Sigmoid colon (tissue), 7 donors: ENCODE results near the gene MAML1. TPM values are rescaled to one million over a fixed set of nuclear protein-coding genes. Genes with fewer than 3 reads are reported as not detected.

ENCODE experiments used
- DNase-seq: peaks from one replicate; pipeline ENCODE4 v3.0.0-alpha.2; 2019
- H3K27ac ChIP-seq, 4 donors: fragments of 200-600 bp; sonication (generic); one replicate each; pipeline ENCODE4 v1.5.1; 2016 to 2019; ENCODE audit warnings: mild to moderate bottlenecking in 1 of 4
- H3K27me3 ChIP-seq, 3 donors: fragments of 200-600 bp; sonication (generic); one replicate each; pipeline ENCODE4 v1.5.1; 2019; ENCODE audit warnings: mild to moderate bottlenecking in 1 of 3
- H3K36me3 ChIP-seq, 4 donors: fragments of 200-600 bp; sonication (generic); one replicate each; pipeline ENCODE4 v1.5.1; 2016 to 2019
- H3K4me1 ChIP-seq, 4 donors: fragments of 200-600 bp; sonication (generic); one replicate each; pipeline ENCODE4 v1.5.1; 2017 to 2019
- H3K4me3 ChIP-seq, 4 donors: fragments of 200-600 bp; sonication (generic); one replicate each; pipeline ENCODE4 v1.5.1; 2017 to 2019; ENCODE audit warnings: mild to moderate bottlenecking in 2 of 4, moderate library complexity in 1 of 4
- H3K9me3 ChIP-seq, 4 donors: fragments of 200-600 bp in 3 of 4; sonication (generic) in 3 of 4; one replicate each; pipeline versions ENCODE4 v1.5.1 to v1.6.1; 2013 to 2019
- CTCF ChIP-seq, 4 experiments: fragments of 450-650 bp in 3 of 4; fragments of 200-600 bp in 1 of 4; IDR thresholded peaks; one replicate each; pipeline ENCODE4 v1.5.1; 2016 to 2019; ENCODE audit warnings: antibody characterized with exemption in 4 of 4, mild to moderate bottlenecking in 3 of 4, moderate library complexity in 2 of 4
- EP300 ChIP-seq, 4 donors: sonication (generic); formaldehyde crosslinking; IDR thresholded peaks; one replicate each; pipeline ENCODE4 v1.6.1; 2017; ENCODE audit warnings: antibody characterized with exemption in 4 of 4
- POLR2A ChIP-seq, 2 donors: fragments of 450-650 bp; IDR thresholded peaks; one replicate each; pipeline ENCODE4 v1.6.1; 2016; ENCODE audit warnings: antibody characterized with exemption in 2 of 2, mild to moderate bottlenecking in 2 of 2, moderate library complexity in 2 of 2
- POLR2AphosphoS5 ChIP-seq, 4 donors: sonication (generic); formaldehyde crosslinking; IDR thresholded peaks; one replicate each; pipeline ENCODE4 v1.6.1; 2017; ENCODE audit warnings: antibody characterized with exemption in 4 of 4
- WGBS, 2 donors: extraction: QIAGEN DNeasy Blood & Tissue Kit; methylation state at CpG; one replicate each; pipeline ENCODE4 v1.1.7; 2013; 5-methylcytosine and 5-hydroxymethylcytosine counted together
- intact Hi-C: fragments of 100-400 bp; cut with DNase I; formaldehyde crosslinking; loops from one replicate; pipeline ENCODE4 v1.15.1; 2023
- polyA plus RNA-seq, 3 donors: library from polyadenylated mRNA; stranded (reverse); fragments of 200-250 nt; gene quantifications; one replicate each; pipeline ENCODE4 v1.2.3, GENCODE V29; 2013
- total RNA-seq, 4 donors: library from RNA; depleted of rRNA; stranded (reverse); fragments of >200 nt; gene quantifications; one replicate each; pipeline ENCODE4 v1.1.0, GENCODE V29; 2016
- donor health status: healthy with polysubstance abuse.
- donor health status: Bipolar disorder and iron deficiency.
- donor health status: healthy.

Gene MAML1
- total and polyA plus RNA-seq, 7 donors, result 7.2 to 30.2 (median 18.1) TPM

- Histone ChIP-seq H3K27ac (no peak overlapping the region), H3K4me3 (no peak overlapping the region), H3K9me3 (no peaks in the 10 kb centered on the region), H3K27me3 (no peaks in the 10 kb centered on the region), H3K4me1 (peaks cover 0 to 6% (median 0%) of the 10 kb centered on the region in 4 donors), H3K36me3 (peaks cover 29 to 95% (median 72%) of the 10 kb centered on the region in 4 donors)
- WGBS, 2 donors, result 92 to 97% methylated on average over 6 of the region's 6 CpGs
- no peak for DNase-seq
- TF ChIP-seq POLR2A (IDR thresholded peaks at IDR 0.05) (no peak), POLR2AphosphoS5 (IDR thresholded peaks at IDR 0.05) (no peak)
- intact Hi-C loops, result no loop called here
These were observed 39.7 kb downstream of the MAML1 start for GRCh38 chr5:179772351-179772750.

GRCh38 chr5:179773686-179774040, 41.0 kb downstream of the MAML1 start:
- Histone ChIP-seq H3K4me1 (peaks cover 0 to 3% (median 0%) of the 10 kb centered on the region in 4 donors), H3K27ac (no peak overlapping the region), H3K9me3 (no peaks in the 10 kb centered on the region), H3K27me3 (no peaks in the 10 kb centered on the region), H3K36me3 (peaks cover 29 to 97% (median 79%) of the 10 kb centered on the region in 4 donors), H3K4me3 (no peak overlapping the region)
- WGBS, 2 donors, result 95 to 98% methylated on average over 9 of the region's 9 CpGs
- TF ChIP-seq POLR2A (IDR thresholded peaks at IDR 0.05), result no peak
- no peak for TF ChIP-seq POLR2AphosphoS5 (IDR thresholded peaks at IDR 0.05)
- no peak for TF ChIP-seq CTCF (IDR thresholded peaks at IDR 0.05)
- no peak for TF ChIP-seq EP300 (IDR thresholded peaks at IDR 0.05)
- no peak for DNase-seq
- intact Hi-C loops, result no loop called here

- Histone ChIP-seq H3K27me3 (no peaks in the 10 kb centered on the region), H3K9me3 (no peaks in the 10 kb centered on the region), H3K36me3 (peaks cover 29 to 95% (median 74%) of the 10 kb centered on the region in 4 donors), H3K4me1 (no peaks in the 10 kb centered on the region), H3K27ac (no peak overlapping the region), H3K4me3 (no peak overlapping the region)
- intact Hi-C loops, result no loop called here
- 97 to 98% methylated on average over 12 of the region's 12 CpGs for WGBS, 2 donors
- TF ChIP-seq CTCF (IDR thresholded peaks at IDR 0.05), result no peak
- no peak for DNase-seq
These were observed 41.8 kb downstream of the MAML1 start for GRCh38 chr5:179774442-179774841.

GRCh38 chr5:179776411-179776938, 43.9 kb downstream of the MAML1 start:
- intact Hi-C loops, result no loop called here
- no peak overlapping the region for H3K27ac ChIP-seq
- no peak overlapping the region for H3K4me3 ChIP-seq
- H3K4me1 ChIP-seq, result peaks cover 0 to 1% (median 0%) of the 10 kb centered on the region in 4 donors
- TF ChIP-seq EP300 (IDR thresholded peaks at IDR 0.05) (no peak), POLR2AphosphoS5 (IDR thresholded peaks at IDR 0.05) (no peak), POLR2A (IDR thresholded peaks at IDR 0.05) (no peak), CTCF (IDR thresholded peaks at IDR 0.05) (no peak)
- no peak for DNase-seq
- no peaks in the 10 kb centered on the region for H3K27me3 ChIP-seq
- 89% methylated on average over 11 of the region's 11 CpGs for WGBS, 2 donors
- H3K9me3 ChIP-seq, result no peaks in the 10 kb centered on the region
- H3K36me3 ChIP-seq, result peaks cover 21 to 92% (median 60%) of the 10 kb centered on the region in 4 donors

- H3K9me3 ChIP-seq, result no peaks in the 10 kb centered on the region
- no peak for TF ChIP-seq POLR2AphosphoS5 (IDR thresholded peaks at IDR 0.05)
- no peak for TF ChIP-seq CTCF (IDR thresholded peaks at IDR 0.05)
- no peak for TF ChIP-seq EP300 (IDR thresholded peaks at IDR 0.05)
- TF ChIP-seq POLR2A (IDR thresholded peaks at IDR 0.05), result no peak
- H3K4me1 ChIP-seq, result peaks cover 0 to 10% (median 8%) of the 10 kb centered on the region in 4 donors
- DNase-seq, result no peak
- H3K27me3 ChIP-seq, result no peaks in the 10 kb centered on the region
- H3K4me3 ChIP-seq, result no peak overlapping the region
- H3K36me3 ChIP-seq, result peaks cover 15 to 82% (median 51%) of the 10 kb centered on the region in 4 donors
- intact Hi-C loops, result no loop called here
- H3K27ac ChIP-seq, result no peak overlapping the region
- WGBS, 2 donors, result 94 to 96% methylated on average over 10 of the region's 10 CpGs
These were observed 44.8 kb downstream of the MAML1 start for GRCh38 chr5:179777456-179777855.
